Measurements from ENCODE around the gene RBM4B. TPM values are rescaled to one million over a fixed set of nuclear protein-coding genes. Genes with fewer than 3 reads are reported as not detected.

The RBM4B gene
- total RNA-seq, 6 experiments from 2014 or later: 3.6 to 9.4 (median 6.9) TPM

- Histone ChIP-seq H3K9me3 (no peaks in the 10 kb centered on the region), H3K36me3 (peaks cover 0 to 19% (median 8%) of the 10 kb centered on the region in 4 donors), H3K4me1 (peaks cover 0 to 17% (median 5%) of the 10 kb centered on the region in 4 donors), H3K4me3 (no peak overlapping the region), H3K27me3 (no peaks in the 10 kb centered on the region), H3K27ac (no peak overlapping the region)
- no peak for TF ChIP-seq POLR2A (IDR thresholded peaks at IDR 0.05)
- TF ChIP-seq CTCF (IDR thresholded peaks at IDR 0.05): no peak
- ATAC-seq (peak in 2 of 4 donors; percentile 6 to 29), DNase-seq (no peak)
- intact Hi-C loops (cut with DNase I): no loop called here
- no CpG with 5 or more reads among the region's 46 CpGs for WGBS (ENCODE audit: insufficient coverage, low coverage, low lambda C conversion rate, missing lambda C conversion rate)
These were observed 27.1 kb upstream of the RBM4B start for GRCh38 chr11:66704659-66705360.

GRCh38 chr11:66701432-66702240 lies 23.9 kb upstream of the RBM4B start:
- Histone ChIP-seq H3K9me3 (no peaks in the 10 kb centered on the region), H3K4me1 (peaks cover 0 to 17% (median 5%) of the 10 kb centered on the region in 4 donors), H3K27ac (no peak overlapping the region), H3K27me3 (no peaks in the 10 kb centered on the region), H3K36me3 (peaks cover 0 to 24% (median 10%) of the 10 kb centered on the region in 4 donors), H3K4me3 (no peak overlapping the region)
- TF ChIP-seq CTCF (IDR thresholded peaks at IDR 0.05): no peak
- TF ChIP-seq POLR2A (IDR thresholded peaks at IDR 0.05): no peak
- DNase-seq (peak in 2 of 3 donors; percentile 76), ATAC-seq (peak; percentile 59 to 82 (median 76))
- 61% methylated on average over 5 of the region's 10 CpGs for WGBS (ENCODE audit: insufficient coverage, low coverage, low lambda C conversion rate, missing lambda C conversion rate)
- intact Hi-C loops (cut with DNase I): no loop called here

- H3K4me3 ChIP-seq: no peak overlapping the region
- H3K4me1 ChIP-seq: peaks cover 0 to 17% (median 5%) of the 10 kb centered on the region in 4 donors
- DNase-seq: no peak
- ATAC-seq: no peak
- no peak for TF ChIP-seq POLR2A (IDR thresholded peaks at IDR 0.05)
- TF ChIP-seq CTCF (IDR thresholded peaks at IDR 0.05): no peak
- H3K36me3 ChIP-seq: peaks cover 0 to 22% (median 11%) of the 10 kb centered on the region in 4 donors
- intact Hi-C loops (cut with DNase I): no loop called here
- no peak overlapping the region for H3K27ac ChIP-seq
- H3K27me3 ChIP-seq: no peaks in the 10 kb centered on the region
- WGBS (ENCODE audit: insufficient coverage, low coverage, low lambda C conversion rate, missing lambda C conversion rate): 100% methylated on average over 1 of the region's 27 CpGs
- H3K9me3 ChIP-seq: no peaks in the 10 kb centered on the region
These were observed 23.1 kb upstream of the RBM4B start for GRCh38 chr11:66700742-66701141.

- DNase-seq: no peak
- intact Hi-C loops (cut with DNase I): no loop called here
- no peaks in the 10 kb centered on the region for H3K9me3 ChIP-seq
- peaks cover 0 to 22% (median 11%) of the 10 kb centered on the region in 4 donors for H3K36me3 ChIP-seq
- H3K27ac ChIP-seq: no peak overlapping the region
- no peak overlapping the region for H3K4me3 ChIP-seq
- peaks cover 0 to 17% (median 5%) of the 10 kb centered on the region in 4 donors for H3K4me1 ChIP-seq
- peak in 3 of 4 donors; percentile 4 to 41 (median 22) for ATAC-seq
- WGBS (ENCODE audit: insufficient coverage, low coverage, low lambda C conversion rate, missing lambda C conversion rate): 71% methylated on average over 12 of the region's 15 CpGs
- TF ChIP-seq CTCF (IDR thresholded peaks at IDR 0.05) (no peak), POLR2A (IDR thresholded peaks at IDR 0.05) (no peak)
- no peaks in the 10 kb centered on the region for H3K27me3 ChIP-seq
These were observed 22.6 kb upstream of the RBM4B start for GRCh38 chr11:66700337-66700736.
